Peyer's patch (tissue), 4 donors: ENCODE results near the gene SMC3. TPM values are rescaled to one million over a fixed set of nuclear protein-coding genes. Genes with fewer than 3 reads are reported as not detected.
"Not testable (repeated sequence)": the region's sequence is repeated elsewhere in the genome, so short reads cannot be mapped to it uniquely, and the experiment has no call there.

Source experiments
- DNase-seq, 3 donors: peaks; one replicate each; pipeline ENCODE4 v3.0.0-alpha.2; 2017 to 2019
- H3K27ac ChIP-seq, 4 donors: fragments of 200-600 bp; sonication (generic); one replicate each; pipeline ENCODE4 v1.5.1; 2016 to 2019
- H3K27me3 ChIP-seq, 2 donors: fragments of 200-600 bp; sonication (generic); one replicate each; pipeline ENCODE4 v1.5.1; 2019
- H3K36me3 ChIP-seq, 3 donors: fragments of 200-600 bp; sonication (generic); one replicate each; pipeline ENCODE4 v1.5.1; 2016 to 2019
- H3K4me1 ChIP-seq, 4 donors: fragments of 200-600 bp; sonication (generic); one replicate each; pipeline ENCODE4 v1.5.1; 2016 to 2019
- H3K4me3 ChIP-seq, 4 donors: fragments of 200-600 bp; sonication (generic); 1 replicate in 3 of 4; 2 replicates in 1 of 4; pipeline ENCODE4 v1.5.1; 2016 to 2019; ENCODE audit warnings: mild to moderate bottlenecking in 1 of 4
- H3K9me3 ChIP-seq, 4 donors: fragments of 200-600 bp; sonication (generic); one replicate each; pipeline ENCODE4 v1.5.1; 2016 to 2019; ENCODE audit warnings: mild to moderate bottlenecking in 1 of 4
- POLR2A ChIP-seq, 2 donors: fragments of 450-650 bp; IDR thresholded peaks; one replicate each; pipeline ENCODE4 v1.5.1; 2017; ENCODE audit warnings: antibody characterized with exemption in 2 of 2, mild to moderate bottlenecking in 2 of 2, moderate library complexity in 2 of 2
- total RNA-seq, 4 donors: library from RNA; depleted of rRNA; stranded (reverse); fragments of >200 nt; gene quantifications; one replicate each; pipeline ENCODE4 v1.1.0, GENCODE V29; 2016
- TF ChIP-seq, protein P1 (sequence below), 6 experiments: fragments of 450-650 bp in 4 of 6; fragments of 200-600 bp in 2 of 6; sonication (generic) in 1 of 6; IDR thresholded peaks; one replicate each; pipeline ENCODE4 v1.5.1; 2017 to 2019; ENCODE audit warnings: antibody characterized with exemption in 6 of 6, mild to moderate bottlenecking in 3 of 6, moderate library complexity in 1 of 6

The SMC3 gene
- total RNA-seq, 4 donors from 2014 or later, result 21.9 to 37.1 (median 33.0) TPM

DNA sequence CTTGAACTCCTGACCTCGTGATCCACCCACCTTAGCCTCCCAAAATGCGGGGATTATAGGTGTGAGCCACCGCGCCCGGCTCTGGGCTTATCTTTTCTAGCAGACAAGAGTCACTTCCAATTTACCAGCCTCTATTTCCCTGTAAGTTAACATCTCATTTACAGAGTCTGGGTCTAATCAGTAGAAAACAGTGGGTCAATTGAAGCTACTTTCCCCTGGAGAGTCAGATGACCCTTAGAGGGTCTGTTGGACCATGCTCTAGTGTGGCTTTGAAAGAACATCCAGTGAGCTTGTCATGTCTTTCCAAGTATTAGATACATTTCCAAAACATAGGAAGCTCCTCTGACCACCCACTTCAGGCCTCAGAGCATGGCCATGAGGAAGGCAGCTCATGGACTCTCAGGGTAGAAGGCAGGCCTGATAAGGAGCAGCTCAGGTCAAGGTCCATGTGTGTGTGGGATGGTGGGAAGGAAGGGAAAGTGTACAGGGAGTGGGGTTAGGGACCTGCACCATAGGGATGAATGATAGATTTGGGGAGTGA is 49.1 kb downstream of the SMC3 start:
- Histone ChIP-seq H3K4me1 (no peaks in the 10 kb centered on the region), H3K27me3 (no peaks in the 10 kb centered on the region), H3K36me3 (no peaks in the 10 kb centered on the region), H3K4me3 (no peak overlapping the region), H3K27ac (no peak overlapping the region), H3K9me3 (no peaks in the 10 kb centered on the region)
- TF ChIP-seq POLR2A (IDR thresholded peaks at IDR 0.05), result no peak
- TF ChIP-seq, protein P1, sequence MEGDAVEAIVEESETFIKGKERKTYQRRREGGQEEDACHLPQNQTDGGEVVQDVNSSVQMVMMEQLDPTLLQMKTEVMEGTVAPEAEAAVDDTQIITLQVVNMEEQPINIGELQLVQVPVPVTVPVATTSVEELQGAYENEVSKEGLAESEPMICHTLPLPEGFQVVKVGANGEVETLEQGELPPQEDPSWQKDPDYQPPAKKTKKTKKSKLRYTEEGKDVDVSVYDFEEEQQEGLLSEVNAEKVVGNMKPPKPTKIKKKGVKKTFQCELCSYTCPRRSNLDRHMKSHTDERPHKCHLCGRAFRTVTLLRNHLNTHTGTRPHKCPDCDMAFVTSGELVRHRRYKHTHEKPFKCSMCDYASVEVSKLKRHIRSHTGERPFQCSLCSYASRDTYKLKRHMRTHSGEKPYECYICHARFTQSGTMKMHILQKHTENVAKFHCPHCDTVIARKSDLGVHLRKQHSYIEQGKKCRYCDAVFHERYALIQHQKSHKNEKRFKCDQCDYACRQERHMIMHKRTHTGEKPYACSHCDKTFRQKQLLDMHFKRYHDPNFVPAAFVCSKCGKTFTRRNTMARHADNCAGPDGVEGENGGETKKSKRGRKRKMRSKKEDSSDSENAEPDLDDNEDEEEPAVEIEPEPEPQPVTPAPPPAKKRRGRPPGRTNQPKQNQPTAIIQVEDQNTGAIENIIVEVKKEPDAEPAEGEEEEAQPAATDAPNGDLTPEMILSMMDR (IDR thresholded peaks at IDR 0.05), result no peak
- no peak for DNase-seq

DNA sequence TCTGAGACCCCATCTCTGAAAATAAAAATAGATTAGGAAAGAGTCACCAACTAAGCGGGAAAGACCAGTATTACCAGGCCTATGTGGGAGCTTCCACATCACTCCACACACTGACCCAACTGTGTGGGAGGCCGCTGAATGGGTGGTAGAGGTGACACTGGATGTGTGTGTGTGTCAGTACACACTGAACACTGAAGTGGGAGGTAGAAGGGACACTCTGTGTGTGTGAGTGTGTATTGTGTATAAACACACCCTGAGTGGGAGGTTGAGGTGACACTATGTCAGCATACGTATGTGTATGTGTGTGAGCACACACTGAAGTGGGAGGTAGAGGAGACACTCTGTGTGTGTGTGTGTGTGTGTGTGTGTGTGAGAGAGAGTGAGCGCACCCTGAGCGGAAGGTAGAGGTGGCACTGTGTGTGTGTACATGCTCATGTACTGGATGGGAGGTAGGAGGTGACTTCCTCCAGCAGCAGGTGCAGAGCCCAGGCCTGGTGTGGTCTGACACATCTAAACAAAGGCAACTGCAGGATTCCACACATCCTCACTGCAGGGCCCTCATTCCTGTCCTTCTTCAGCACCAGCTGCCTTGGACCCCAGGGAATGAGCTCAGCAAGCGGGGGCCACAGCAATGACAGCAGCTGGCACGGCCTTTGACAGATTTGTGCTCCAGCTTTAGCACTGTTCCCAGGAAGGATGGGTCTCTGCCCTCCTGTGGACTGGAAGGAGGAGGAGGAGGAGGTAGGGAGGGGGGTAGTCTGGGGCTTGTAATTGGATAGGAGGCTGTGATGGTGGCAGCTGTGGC is 50.1 kb downstream of the SMC3 start:
- Histone ChIP-seq H3K4me3 (no peak overlapping the region), H3K27me3 (no peaks in the 10 kb centered on the region), H3K27ac (no peak overlapping the region), H3K36me3 (no peaks in the 10 kb centered on the region), H3K9me3 (no peaks in the 10 kb centered on the region), H3K4me1 (no peaks in the 10 kb centered on the region)
- no peak for DNase-seq
- no peak for TF ChIP-seq POLR2A (IDR thresholded peaks at IDR 0.05)
- TF ChIP-seq, protein P1 (IDR thresholded peaks at IDR 0.05), result no peak

DNA sequence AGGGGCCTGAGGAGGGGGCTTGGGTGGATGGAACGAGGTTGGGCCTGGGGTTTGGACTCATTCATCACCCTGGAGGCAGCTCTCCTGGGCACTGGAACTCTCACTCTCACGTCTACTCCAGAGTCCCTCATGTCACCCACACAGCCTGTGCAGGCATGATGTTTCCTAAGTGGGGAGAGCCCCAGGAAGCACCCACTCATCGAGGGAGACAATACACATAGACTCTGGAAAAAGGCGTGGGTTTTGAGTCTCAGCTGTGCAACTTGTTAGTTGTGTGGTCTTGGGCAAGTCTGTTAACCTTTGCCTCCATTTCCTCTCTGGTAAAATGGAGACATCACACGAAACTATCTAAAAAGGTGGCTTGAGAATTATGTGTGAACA is 50.7 kb downstream of the SMC3 start:
- no peak for DNase-seq
- no peak overlapping the region for H3K27ac ChIP-seq
- TF ChIP-seq POLR2A (IDR thresholded peaks at IDR 0.05), result no peak
- no peak overlapping the region for H3K4me3 ChIP-seq
- H3K27me3 ChIP-seq, result no peaks in the 10 kb centered on the region
- H3K4me1 ChIP-seq, result no peaks in the 10 kb centered on the region
- H3K36me3 ChIP-seq, result no peaks in the 10 kb centered on the region
- H3K9me3 ChIP-seq, result no peaks in the 10 kb centered on the region

DNA sequence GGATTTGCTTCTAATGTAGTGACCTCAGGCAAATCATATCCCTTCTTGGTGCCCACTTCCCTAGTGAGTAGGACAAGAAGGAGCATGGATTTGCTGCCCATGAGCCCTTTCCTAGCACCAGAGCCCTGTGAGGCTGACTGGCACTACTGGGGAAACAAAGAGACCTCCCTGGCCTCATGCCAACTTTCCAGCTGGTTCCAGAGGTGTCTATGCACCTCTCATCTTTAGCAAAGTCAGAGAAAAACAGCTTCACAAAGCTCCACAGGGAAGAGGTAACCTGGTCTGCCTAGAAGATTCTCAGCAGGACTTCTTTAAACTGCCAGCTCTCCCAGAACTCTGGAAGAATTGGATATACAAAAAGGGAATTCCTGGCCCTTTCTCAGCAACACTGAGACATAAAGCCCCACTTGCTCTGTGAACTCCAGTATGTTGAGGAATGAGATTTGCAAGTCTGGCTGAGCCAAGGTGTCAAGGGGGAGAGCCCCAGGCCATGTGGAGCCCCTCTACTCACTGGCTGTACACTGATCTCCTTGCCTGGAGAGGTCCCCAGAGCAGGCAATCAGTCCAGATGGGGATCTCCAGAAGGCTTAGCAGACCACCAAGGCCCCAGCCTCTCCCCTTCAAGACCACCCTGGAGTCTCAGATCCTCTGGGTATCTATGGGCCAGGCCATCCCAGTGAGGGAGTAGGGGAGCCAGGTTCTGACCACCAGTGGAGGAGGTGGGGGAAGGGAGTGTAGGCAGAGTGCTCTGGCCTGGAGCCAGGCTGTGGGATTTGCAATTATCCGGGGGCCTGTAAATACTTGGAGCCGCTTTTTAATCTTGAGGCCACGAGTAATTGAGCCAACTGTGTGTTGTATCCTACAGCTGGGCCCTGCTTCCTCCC is 52.3 kb downstream of the SMC3 start:
- no peak for DNase-seq
- Histone ChIP-seq H3K9me3 (no peaks in the 10 kb centered on the region), H3K27ac (no peak overlapping the region), H3K4me3 (no peak overlapping the region), H3K4me1 (no peaks in the 10 kb centered on the region), H3K27me3 (no peaks in the 10 kb centered on the region), H3K36me3 (no peaks in the 10 kb centered on the region)
- TF ChIP-seq, protein P1 (IDR thresholded peaks at IDR 0.05), result no peak
- TF ChIP-seq POLR2A (IDR thresholded peaks at IDR 0.05), result no peak

DNA sequence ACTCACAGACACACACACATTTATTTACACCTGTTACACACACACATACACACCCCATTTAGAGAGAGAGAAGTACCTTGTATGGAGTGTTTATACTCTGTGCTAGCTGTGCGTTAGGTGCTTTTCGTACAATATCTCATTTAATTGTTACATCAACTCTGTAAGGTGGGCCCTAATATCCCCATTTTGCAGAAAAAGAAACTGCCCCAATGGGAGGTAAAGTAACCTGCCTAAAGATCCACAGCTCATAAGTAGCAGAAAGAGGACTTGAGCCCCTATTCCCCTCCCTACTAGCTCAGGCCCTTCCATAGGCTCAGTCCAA is 52.9 kb downstream of the SMC3 start:
- no peak overlapping the region for H3K27ac ChIP-seq
- no peaks in the 10 kb centered on the region for H3K36me3 ChIP-seq
- no peaks in the 10 kb centered on the region for H3K9me3 ChIP-seq
- no peaks in the 10 kb centered on the region for H3K27me3 ChIP-seq
- no peak for DNase-seq
- H3K4me3 ChIP-seq, result no peak overlapping the region
- no peaks in the 10 kb centered on the region for H3K4me1 ChIP-seq
- TF ChIP-seq, protein P1 (IDR thresholded peaks at IDR 0.05), result no peak
- no peak for TF ChIP-seq POLR2A (IDR thresholded peaks at IDR 0.05)

DNA sequence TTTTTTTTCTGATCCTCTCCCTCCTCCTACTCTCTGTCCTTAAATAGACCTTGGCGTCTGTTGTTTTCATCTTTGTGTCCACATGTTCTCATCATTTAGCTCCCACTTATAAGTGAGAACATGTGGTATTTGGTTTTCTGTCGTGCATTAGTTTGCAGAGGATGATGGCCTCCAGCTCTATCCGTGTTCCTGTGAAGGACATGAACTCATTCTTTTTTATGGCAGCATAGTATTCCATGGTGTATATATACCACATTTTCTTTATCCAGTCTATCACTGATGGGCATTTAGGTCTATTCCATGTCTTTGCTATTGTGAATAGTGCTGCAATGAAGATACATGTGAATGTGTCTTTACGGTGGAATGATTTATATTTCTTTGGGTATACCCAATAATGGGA is 55.8 kb downstream of the SMC3 start:
- DNase-seq, H3K36me3 ChIP-seq, H3K27me3 ChIP-seq, H3K27ac ChIP-seq, H3K9me3 ChIP-seq, H3K4me3 ChIP-seq, H3K4me1 ChIP-seq: not testable (repeated sequence)
